ENCODE measurements around the gene SYTL2.
A peak's percentile ranks its signal among the peaks of the same experiment; 100 is the strongest.

SYTL2 gene

GRCh38 chr11:85694385-85694980 is 116.5 kb downstream of the SYTL2 start:
- peak; percentile 81 for TF ChIP-seq CTCF (IDR thresholded peaks at IDR 0.05)

- TF ChIP-seq CTCF (IDR thresholded peaks at IDR 0.05), result no peak
Observed at GRCh38 chr11:85685820-85686459, 125.0 kb downstream of the SYTL2 start, which contains the start of gene CCDC89. Gene CCDC89, minus strand, starts transcription at chr11:85686195. Its CDS starts 65 bp downstream, at chr11:85686130.

- TF ChIP-seq CTCF (IDR thresholded peaks at IDR 0.05), result no peak
Observed at GRCh38 chr11:85685125-85685819, 125.7 kb downstream of the SYTL2 start.

- no peak for TF ChIP-seq CTCF (IDR thresholded peaks at IDR 0.05)
Observed at GRCh38 chr11:85682330-85683305, 128.3 kb downstream of the SYTL2 start.

GRCh38 chr11:85680897-85681296 is 130.0 kb downstream of the SYTL2 start:
- TF ChIP-seq CTCF (IDR thresholded peaks at IDR 0.05), result no peak

- no peak for TF ChIP-seq CTCF (IDR thresholded peaks at IDR 0.05)
Observed at GRCh38 chr11:85679576-85679975, 131.4 kb downstream of the SYTL2 start.

- no peak for TF ChIP-seq CTCF (IDR thresholded peaks at IDR 0.05)
Observed at GRCh38 chr11:85673393-85673792, 137.5 kb downstream of the SYTL2 start.

All from LNCAP (cell line).